ENCODE data around the gene INTS1.
A peak's percentile ranks its signal among the peaks of the same experiment; 100 is the strongest.
"Not testable (repeated sequence)": the region's sequence is repeated elsewhere in the genome, so short reads cannot be mapped to it uniquely, and the experiment has no call there.

The INTS1 gene

GRCh38 chr7:1455241-1455939 lies 48.8 kb downstream of the INTS1 start:
- peak overlapping the region; percentile 12 for H3K27ac ChIP-seq (ENCODE audit: low read depth, low read length)
- no peak overlapping the region for H3K4me3 ChIP-seq (ENCODE audit: low read depth in 1 of 2, low read length in 2 of 2)
- no peaks in the 10 kb centered on the region for H3K9me3 ChIP-seq (ENCODE audit: low read length)
- H3K4me1 ChIP-seq (ENCODE audit: insufficient read depth, low read length) = peaks cover 14% of the 10 kb centered on the region
- no peaks in the 10 kb centered on the region for H3K36me3 ChIP-seq (ENCODE audit: insufficient read depth, low read length)
- H3K27me3 ChIP-seq (ENCODE audit: control insufficient read depth in 1 of 2, insufficient read depth in 2 of 2, low read length in 2 of 2) = no peaks in the 10 kb centered on the region
- H3K9ac ChIP-seq (ENCODE audit: low read length) = no peak overlapping the region

- Histone ChIP-seq H3K4me3 (ENCODE audit: low read depth in 1 of 2, low read length in 2 of 2) (no peak overlapping the region), H3K9ac (ENCODE audit: low read length) (no peak overlapping the region), H3K36me3 (ENCODE audit: insufficient read depth, low read length) (no peaks in the 10 kb centered on the region), H3K4me1 (ENCODE audit: insufficient read depth, low read length) (peaks cover 10% of the 10 kb centered on the region), H3K27ac (ENCODE audit: low read depth, low read length) (no peak overlapping the region), H3K27me3 (ENCODE audit: control insufficient read depth in 1 of 2, insufficient read depth in 2 of 2, low read length in 2 of 2) (no peaks in the 10 kb centered on the region), H3K9me3 (ENCODE audit: low read length) (no peaks in the 10 kb centered on the region)
Measured at GRCh38 chr7:1454542-1454941, 49.6 kb downstream of the INTS1 start.

- H3K27me3 ChIP-seq (ENCODE audit: control insufficient read depth in 1 of 2, insufficient read depth in 2 of 2, low read length in 2 of 2) = no peaks in the 10 kb centered on the region
- no peaks in the 10 kb centered on the region for H3K9me3 ChIP-seq (ENCODE audit: low read length)
- no peaks in the 10 kb centered on the region for H3K4me1 ChIP-seq (ENCODE audit: insufficient read depth, low read length)
- H3K9ac ChIP-seq (ENCODE audit: low read length) = no peak overlapping the region
- H3K27ac ChIP-seq (ENCODE audit: low read depth, low read length) = no peak overlapping the region
- H3K4me3 ChIP-seq (ENCODE audit: low read depth in 1 of 2, low read length in 2 of 2) = no peak overlapping the region
- H3K36me3 ChIP-seq (ENCODE audit: insufficient read depth, low read length) = no peaks in the 10 kb centered on the region
Measured at GRCh38 chr7:1452205-1452604, 52.0 kb downstream of the INTS1 start.

- no peak overlapping the region for H3K9ac ChIP-seq (ENCODE audit: low read length)
- H3K4me3 ChIP-seq (ENCODE audit: low read depth in 1 of 2, low read length in 2 of 2) = no peak overlapping the region
- H3K4me1 ChIP-seq (ENCODE audit: insufficient read depth, low read length) = no peaks in the 10 kb centered on the region
- H3K9me3 ChIP-seq (ENCODE audit: low read length) = no peaks in the 10 kb centered on the region
- H3K36me3 ChIP-seq (ENCODE audit: insufficient read depth, low read length) = no peaks in the 10 kb centered on the region
- H3K27me3 ChIP-seq (ENCODE audit: control insufficient read depth in 1 of 2, insufficient read depth in 2 of 2, low read length in 2 of 2) = no peaks in the 10 kb centered on the region
- H3K27ac ChIP-seq (ENCODE audit: low read depth, low read length) = no peak overlapping the region
Measured at GRCh38 chr7:1450987-1451386, 53.2 kb downstream of the INTS1 start.

- Histone ChIP-seq H3K4me3 (ENCODE audit: low read depth in 1 of 2, low read length in 2 of 2) (no peak overlapping the region), H3K4me1 (ENCODE audit: insufficient read depth, low read length) (no peaks in the 10 kb centered on the region), H3K9me3 (ENCODE audit: low read length) (no peaks in the 10 kb centered on the region), H3K27me3 (ENCODE audit: control insufficient read depth in 1 of 2, insufficient read depth in 2 of 2, low read length in 2 of 2) (no peaks in the 10 kb centered on the region), H3K9ac (ENCODE audit: low read length) (no peak overlapping the region), H3K27ac (ENCODE audit: low read depth, low read length) (no peak overlapping the region), H3K36me3 (ENCODE audit: insufficient read depth, low read length) (no peaks in the 10 kb centered on the region)
Measured at GRCh38 chr7:1450431-1450830, 53.8 kb downstream of the INTS1 start.

- no peaks in the 10 kb centered on the region for H3K36me3 ChIP-seq (ENCODE audit: insufficient read depth, low read length)
- no peak overlapping the region for H3K27ac ChIP-seq (ENCODE audit: low read depth, low read length)
- H3K27me3 ChIP-seq (ENCODE audit: control insufficient read depth in 1 of 2, insufficient read depth in 2 of 2, low read length in 2 of 2) = no peaks in the 10 kb centered on the region
- no peaks in the 10 kb centered on the region for H3K9me3 ChIP-seq (ENCODE audit: low read length)
- no peaks in the 10 kb centered on the region for H3K4me1 ChIP-seq (ENCODE audit: insufficient read depth, low read length)
- no peak overlapping the region for H3K4me3 ChIP-seq (ENCODE audit: low read depth in 1 of 2, low read length in 2 of 2)
- no peak overlapping the region for H3K9ac ChIP-seq (ENCODE audit: low read length)
Measured at GRCh38 chr7:1449951-1450350, 54.2 kb downstream of the INTS1 start.

- H3K27ac ChIP-seq (ENCODE audit: low read depth, low read length) = no peak overlapping the region
- no peak overlapping the region for H3K4me3 ChIP-seq (ENCODE audit: low read depth in 1 of 2, low read length in 2 of 2)
- H3K27me3 ChIP-seq (ENCODE audit: control insufficient read depth in 1 of 2, insufficient read depth in 2 of 2, low read length in 2 of 2) = no peaks in the 10 kb centered on the region
- H3K4me1 ChIP-seq (ENCODE audit: insufficient read depth, low read length) = no peaks in the 10 kb centered on the region
- H3K9me3 ChIP-seq (ENCODE audit: low read length) = no peaks in the 10 kb centered on the region
- H3K36me3 ChIP-seq (ENCODE audit: insufficient read depth, low read length) = no peaks in the 10 kb centered on the region
- H3K9ac ChIP-seq (ENCODE audit: low read length) = no peak overlapping the region
Measured at GRCh38 chr7:1449501-1449900, 54.7 kb downstream of the INTS1 start.

- H3K4me3 ChIP-seq (ENCODE audit: low read depth in 1 of 2, low read length in 2 of 2) = no peak overlapping the region
- H3K27ac ChIP-seq (ENCODE audit: low read depth, low read length) = no peak overlapping the region
- H3K4me1 ChIP-seq (ENCODE audit: insufficient read depth, low read length) = no peaks in the 10 kb centered on the region
- no peaks in the 10 kb centered on the region for H3K9me3 ChIP-seq (ENCODE audit: low read length)
- no peaks in the 10 kb centered on the region for H3K36me3 ChIP-seq (ENCODE audit: insufficient read depth, low read length)
- H3K9ac ChIP-seq (ENCODE audit: low read length) = no peak overlapping the region
- H3K27me3 ChIP-seq (ENCODE audit: control insufficient read depth in 1 of 2, insufficient read depth in 2 of 2, low read length in 2 of 2) = no peaks in the 10 kb centered on the region
Measured at GRCh38 chr7:1448958-1449357, 55.2 kb downstream of the INTS1 start.

- Histone ChIP-seq H3K27ac (ENCODE audit: low read depth, low read length) (peak overlapping the region; percentile 14), H3K27me3 (ENCODE audit: control insufficient read depth in 1 of 2, insufficient read depth in 2 of 2, low read length in 2 of 2) (no peaks in the 10 kb centered on the region), H3K4me1 (ENCODE audit: insufficient read depth, low read length) (no peaks in the 10 kb centered on the region), H3K36me3 (ENCODE audit: insufficient read depth, low read length) (no peaks in the 10 kb centered on the region), H3K9me3 (ENCODE audit: low read length) (no peaks in the 10 kb centered on the region), H3K4me3 (ENCODE audit: low read depth in 1 of 2, low read length in 2 of 2) (no peak overlapping the region), H3K9ac (ENCODE audit: low read length) (no peak overlapping the region)
Measured at GRCh38 chr7:1447551-1448244, 56.5 kb downstream of the INTS1 start.

- Histone ChIP-seq H3K27ac (ENCODE audit: low read depth, low read length) (peak overlapping the region; percentile 14), H3K4me3 (ENCODE audit: low read depth in 1 of 2, low read length in 2 of 2) (no peak overlapping the region), H3K36me3 (ENCODE audit: insufficient read depth, low read length) (no peaks in the 10 kb centered on the region), H3K4me1 (ENCODE audit: insufficient read depth, low read length) (no peaks in the 10 kb centered on the region), H3K27me3 (ENCODE audit: control insufficient read depth in 1 of 2, insufficient read depth in 2 of 2, low read length in 2 of 2) (no peaks in the 10 kb centered on the region), H3K9ac (ENCODE audit: low read length) (no peak overlapping the region), H3K9me3 (ENCODE audit: low read length) (no peaks in the 10 kb centered on the region)
Measured at GRCh38 chr7:1447112-1447511, 57.1 kb downstream of the INTS1 start.

GRCh38 chr7:1446620-1447032 lies 57.6 kb downstream of the INTS1 start:
- no peaks in the 10 kb centered on the region for H3K4me1 ChIP-seq (ENCODE audit: insufficient read depth, low read length)
- H3K9me3 ChIP-seq (ENCODE audit: low read length) = no peaks in the 10 kb centered on the region
- H3K27me3 ChIP-seq (ENCODE audit: control insufficient read depth in 1 of 2, insufficient read depth in 2 of 2, low read length in 2 of 2) = no peaks in the 10 kb centered on the region
- H3K4me3 ChIP-seq (ENCODE audit: low read depth in 1 of 2, low read length in 2 of 2) = no peak overlapping the region
- H3K9ac ChIP-seq (ENCODE audit: low read length) = no peak overlapping the region
- peak overlapping the region; percentile 42 for H3K27ac ChIP-seq (ENCODE audit: low read depth, low read length)
- H3K36me3 ChIP-seq (ENCODE audit: insufficient read depth, low read length) = no peaks in the 10 kb centered on the region

- H3K27me3 ChIP-seq (ENCODE audit: control insufficient read depth in 1 of 2, insufficient read depth in 2 of 2, low read length in 2 of 2); H3K9ac ChIP-seq (ENCODE audit: low read length); H3K27ac ChIP-seq (ENCODE audit: low read depth, low read length); H3K9me3 ChIP-seq (ENCODE audit: low read length); H3K4me1 ChIP-seq (ENCODE audit: insufficient read depth, low read length); H3K4me3 ChIP-seq (ENCODE audit: low read depth in 1 of 2, low read length in 2 of 2); H3K36me3 ChIP-seq (ENCODE audit: insufficient read depth, low read length): not testable (repeated sequence)
Measured at GRCh38 chr7:1446026-1446425, 58.2 kb downstream of the INTS1 start.

Measured in muscle layer of colon (tissue), 2 donors.